ENCODE data around the gene B4GALNT4.
"Not testable (repeated sequence)": the region's sequence is repeated elsewhere in the genome, so short reads cannot be mapped to it uniquely, and the experiment has no call there.

The B4GALNT4 gene, protein sequence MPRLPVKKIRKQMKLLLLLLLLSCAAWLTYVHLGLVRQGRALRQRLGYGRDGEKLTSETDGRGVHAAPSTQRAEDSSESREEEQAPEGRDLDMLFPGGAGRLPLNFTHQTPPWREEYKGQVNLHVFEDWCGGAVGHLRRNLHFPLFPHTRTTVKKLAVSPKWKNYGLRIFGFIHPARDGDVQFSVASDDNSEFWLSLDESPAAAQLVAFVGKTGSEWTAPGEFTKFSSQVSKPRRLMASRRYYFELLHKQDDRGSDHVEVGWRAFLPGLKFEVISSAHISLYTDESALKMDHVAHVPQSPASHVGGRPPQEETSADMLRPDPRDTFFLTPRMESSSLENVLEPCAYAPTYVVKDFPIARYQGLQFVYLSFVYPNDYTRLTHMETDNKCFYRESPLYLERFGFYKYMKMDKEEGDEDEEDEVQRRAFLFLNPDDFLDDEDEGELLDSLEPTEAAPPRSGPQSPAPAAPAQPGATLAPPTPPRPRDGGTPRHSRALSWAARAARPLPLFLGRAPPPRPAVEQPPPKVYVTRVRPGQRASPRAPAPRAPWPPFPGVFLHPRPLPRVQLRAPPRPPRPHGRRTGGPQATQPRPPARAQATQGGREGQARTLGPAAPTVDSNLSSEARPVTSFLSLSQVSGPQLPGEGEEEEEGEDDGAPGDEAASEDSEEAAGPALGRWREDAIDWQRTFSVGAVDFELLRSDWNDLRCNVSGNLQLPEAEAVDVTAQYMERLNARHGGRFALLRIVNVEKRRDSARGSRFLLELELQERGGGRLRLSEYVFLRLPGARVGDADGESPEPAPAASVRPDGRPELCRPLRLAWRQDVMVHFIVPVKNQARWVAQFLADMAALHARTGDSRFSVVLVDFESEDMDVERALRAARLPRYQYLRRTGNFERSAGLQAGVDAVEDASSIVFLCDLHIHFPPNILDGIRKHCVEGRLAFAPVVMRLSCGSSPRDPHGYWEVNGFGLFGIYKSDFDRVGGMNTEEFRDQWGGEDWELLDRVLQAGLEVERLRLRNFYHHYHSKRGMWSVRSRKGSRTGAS

DNA sequence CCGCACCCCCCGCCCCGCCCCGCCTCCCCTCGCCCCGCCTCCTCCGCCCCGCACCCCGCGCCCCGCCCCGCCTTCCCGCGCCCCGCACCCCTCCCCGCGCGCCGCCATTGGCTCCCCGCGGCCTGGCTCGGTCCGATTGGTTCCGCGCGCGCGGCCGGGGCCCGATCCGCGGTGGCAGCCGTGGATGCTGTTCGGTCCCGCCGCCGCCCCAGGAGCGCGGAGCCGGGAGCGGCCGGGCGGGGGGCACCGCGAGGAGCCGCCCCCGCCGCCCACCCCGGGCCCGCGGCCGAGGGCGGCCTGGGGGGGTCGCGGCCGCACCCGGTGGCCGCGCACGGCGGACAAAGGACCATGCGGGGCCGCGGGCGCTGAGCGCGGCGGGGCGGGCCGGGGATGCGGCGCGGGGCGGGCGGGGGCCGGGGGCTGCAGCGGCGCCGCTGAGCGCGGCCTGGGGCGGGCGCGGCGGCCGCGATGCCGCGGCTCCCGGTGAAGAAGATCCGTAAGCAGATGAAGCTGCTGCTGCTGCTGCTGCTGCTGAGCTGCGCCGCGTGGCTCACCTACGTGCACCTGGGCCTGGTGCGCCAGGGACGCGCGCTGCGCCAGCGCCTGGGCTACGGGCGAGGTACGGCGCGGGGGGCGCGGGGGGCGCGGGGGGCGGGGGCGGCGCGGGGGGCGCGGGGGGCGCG lies at the start of gene B4GALNT4:
B4GALNT4 (plus strand) TSS at position 164 of the 683 bp plus-strand sequence; CDS start at position 469, 305 bp downstream.
- no peaks in the 10 kb centered on the region for H3K9me3 ChIP-seq (ENCODE audit: insufficient read depth, low read depth, low read length)
- H3K27ac ChIP-seq (ENCODE audit: low read length): peak within 1 kb of the TSS; percentile 76
- peak within 1 kb of the TSS; percentile 80 for H3K4me3 ChIP-seq (ENCODE audit: low read length)
- no peaks in the 10 kb centered on the region for H3K27me3 ChIP-seq (ENCODE audit: insufficient read depth, low read length)
- H3K9ac ChIP-seq (ENCODE audit: low read depth, low read length): peak within 1 kb of the TSS; percentile 86
- peaks cover 26% of the 10 kb centered on the region for H3K36me3 ChIP-seq (ENCODE audit: insufficient read depth, low read depth, low read length)
- peaks cover 7% of the 10 kb centered on the region; the same call in 1 of the 2 replicates for H3K4me1 ChIP-seq (ENCODE audit: insufficient read depth, low read length)

DNA sequence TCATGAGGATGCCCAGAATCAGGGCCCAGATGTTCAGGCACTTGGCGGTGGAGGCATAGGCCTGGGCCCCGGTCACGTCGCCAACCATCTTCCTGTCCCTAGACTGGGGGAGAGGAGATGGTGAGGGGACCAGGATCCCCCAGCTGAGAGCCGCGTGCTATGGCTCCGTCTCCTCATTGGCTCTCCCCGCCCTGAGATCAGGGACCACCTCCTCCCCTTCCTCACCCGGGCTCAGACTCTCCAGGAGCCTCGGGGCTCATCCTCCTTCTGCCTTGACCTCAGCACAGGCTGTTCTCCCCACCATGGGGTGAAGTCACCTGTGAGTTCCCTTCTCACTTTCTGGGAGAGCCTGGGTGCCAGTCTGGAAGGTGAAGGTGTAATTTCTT lies 49.4 kb upstream of the B4GALNT4 start:
- H3K9me3 ChIP-seq (ENCODE audit: insufficient read depth, low read depth, low read length); H3K36me3 ChIP-seq (ENCODE audit: insufficient read depth, low read depth, low read length); H3K27ac ChIP-seq (ENCODE audit: low read length): not testable (repeated sequence)
- peak overlapping the region; percentile 76; the same call in 1 of the 2 replicates for H3K9ac ChIP-seq (ENCODE audit: low read depth, low read length)
- peaks cover 23% of the 10 kb centered on the region for H3K4me1 ChIP-seq (ENCODE audit: insufficient read depth, low read length)
- H3K27me3 ChIP-seq (ENCODE audit: insufficient read depth, low read length): peaks cover 29% of the 10 kb centered on the region
- H3K4me3 ChIP-seq (ENCODE audit: low read length): peak overlapping the region; percentile 78

DNA sequence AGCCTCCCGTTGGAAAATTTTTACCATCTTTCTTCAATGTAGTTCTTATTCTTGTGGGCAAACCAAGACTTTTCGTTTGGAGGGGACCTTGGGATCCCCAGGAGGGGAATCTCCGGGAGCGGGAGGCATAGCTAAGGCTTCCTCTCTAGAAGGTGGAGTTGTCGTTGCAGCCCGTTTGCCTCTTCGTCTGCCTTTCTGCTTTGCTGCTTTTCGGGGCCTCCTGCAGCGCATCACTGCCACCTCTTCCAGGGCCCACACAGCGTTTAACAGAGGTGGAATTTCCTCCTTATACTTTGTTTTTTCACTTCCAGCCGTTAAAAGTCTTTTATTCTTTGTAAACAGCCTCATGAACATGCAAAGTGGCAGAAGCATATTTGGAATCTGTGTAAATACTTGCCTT lies 45.1 kb upstream of the B4GALNT4 start:
- Histone ChIP-seq H3K4me3 (ENCODE audit: low read length) (no peak overlapping the region), H3K4me1 (ENCODE audit: insufficient read depth, low read length) (peaks cover 5% of the 10 kb centered on the region; the same call in 1 of the 2 replicates), H3K9ac (ENCODE audit: low read depth, low read length) (no peak overlapping the region), H3K9me3 (ENCODE audit: insufficient read depth, low read depth, low read length) (no peaks in the 10 kb centered on the region), H3K27me3 (ENCODE audit: insufficient read depth, low read length) (no peaks in the 10 kb centered on the region), H3K36me3 (ENCODE audit: insufficient read depth, low read depth, low read length) (no peaks in the 10 kb centered on the region), H3K27ac (ENCODE audit: low read length) (no peak overlapping the region)

DNA sequence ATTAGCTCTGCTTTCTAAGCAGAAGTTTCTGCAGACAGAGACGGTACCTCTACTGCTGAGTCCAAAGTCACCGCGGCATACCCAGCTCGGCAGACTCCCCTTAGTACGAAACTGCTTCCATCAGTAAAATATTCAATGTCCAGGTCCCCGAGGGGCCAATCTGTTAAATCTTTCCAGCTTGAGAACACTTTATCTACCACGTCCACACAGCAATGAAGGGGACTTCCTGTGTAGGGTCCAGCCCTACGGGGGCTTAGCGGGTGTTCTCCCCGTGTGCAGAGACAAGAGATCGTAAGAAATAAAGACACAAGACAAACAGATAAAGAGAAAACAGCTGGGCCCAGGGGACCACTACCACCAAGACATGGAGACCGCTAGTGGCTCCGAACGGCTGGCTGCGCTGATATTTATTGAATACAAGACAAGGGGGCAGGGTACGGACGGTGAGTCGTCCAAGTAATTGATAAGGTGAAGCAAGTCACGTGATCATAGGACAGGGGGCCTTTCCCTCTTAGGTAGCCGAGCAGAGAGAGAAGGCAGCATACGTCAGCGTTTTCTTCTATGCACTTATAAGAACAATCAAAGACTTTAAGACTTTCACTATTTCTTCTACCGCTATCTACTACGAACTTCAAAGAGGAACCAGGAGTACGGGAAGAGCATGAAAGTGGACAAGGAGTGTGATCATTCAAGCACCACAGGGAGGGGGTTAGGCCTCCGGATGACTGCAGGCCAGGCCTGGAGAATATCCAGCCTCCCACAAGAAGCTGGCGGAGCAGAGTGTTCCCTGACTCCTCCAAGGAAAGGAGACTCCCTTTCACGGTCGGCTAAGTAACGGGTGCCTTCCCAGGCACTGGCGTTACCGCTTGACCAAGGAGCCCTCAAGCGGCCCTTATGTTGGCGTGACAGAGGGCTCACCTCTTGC lies 44.4 kb upstream of the B4GALNT4 start:
- H3K27ac ChIP-seq (ENCODE audit: low read length); H3K9ac ChIP-seq (ENCODE audit: low read depth, low read length): not testable (repeated sequence)

DNA sequence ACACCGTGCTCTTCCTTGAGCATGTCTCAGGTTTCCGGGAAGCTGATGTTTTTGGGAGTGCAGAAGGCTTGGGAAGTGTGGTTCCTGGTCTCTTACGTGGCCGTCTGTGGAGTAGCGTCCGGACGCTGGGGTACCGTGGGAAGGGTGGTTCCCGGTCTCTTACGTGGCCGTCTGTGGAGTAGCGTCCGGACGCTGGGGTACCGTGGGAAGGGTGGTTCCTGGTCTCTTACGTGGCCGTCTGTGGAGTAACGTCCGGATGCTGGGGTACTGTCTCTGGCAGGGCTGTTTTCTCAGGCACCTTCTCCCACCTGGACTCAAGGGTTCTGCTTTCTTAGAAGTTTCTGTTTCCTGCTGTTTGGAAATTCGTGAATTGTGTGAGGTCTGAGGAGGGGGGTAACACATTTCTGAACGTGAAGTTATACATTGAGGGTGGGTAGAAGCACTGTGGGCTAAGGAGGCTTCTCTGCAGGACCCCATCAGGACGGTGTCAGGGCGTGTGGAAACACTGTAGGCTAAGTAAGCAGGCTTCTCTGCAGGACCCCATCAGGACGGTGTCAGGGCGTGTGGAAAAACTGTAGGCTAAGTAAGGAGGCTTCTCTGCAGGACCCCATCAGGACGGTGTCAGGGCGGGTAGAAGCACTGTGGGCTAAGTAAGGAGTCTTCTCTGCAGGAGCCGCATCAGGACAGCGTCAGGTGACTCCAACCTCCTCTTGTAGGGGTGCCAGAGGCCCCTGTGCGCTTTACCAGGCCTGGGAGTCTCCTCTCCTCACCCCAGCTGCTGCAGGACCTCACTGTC lies 43.3 kb upstream of the B4GALNT4 start:
- Histone ChIP-seq H3K9ac (ENCODE audit: low read depth, low read length) (no peak overlapping the region; the same call in 1 of the 2 replicates), H3K27ac (ENCODE audit: low read length) (no peak overlapping the region)

More for the DNA sequence above, 44.4 kb upstream of the B4GALNT4 start:
- H3K9me3 ChIP-seq (ENCODE audit: insufficient read depth, low read depth, low read length); H3K27me3 ChIP-seq (ENCODE audit: insufficient read depth, low read length); H3K4me3 ChIP-seq (ENCODE audit: low read length); H3K36me3 ChIP-seq (ENCODE audit: insufficient read depth, low read depth, low read length); H3K4me1 ChIP-seq (ENCODE audit: insufficient read depth, low read length): not testable (repeated sequence)

DNA sequence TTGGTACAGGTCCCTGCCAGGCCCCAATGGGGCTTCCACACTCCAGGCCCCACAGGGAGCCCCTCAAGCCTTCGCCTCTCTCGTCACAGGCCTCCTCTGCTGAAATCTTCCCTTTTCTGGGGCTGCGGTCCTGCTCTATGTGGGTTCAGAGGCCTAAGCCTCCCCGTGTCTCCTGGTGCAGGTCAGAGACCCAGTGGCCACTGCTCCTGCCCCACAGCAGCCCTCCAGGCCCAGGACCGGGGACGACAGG lies 42.8 kb upstream of the B4GALNT4 start:
- no peaks in the 10 kb centered on the region for H3K27me3 ChIP-seq (ENCODE audit: insufficient read depth, low read length)
- H3K36me3 ChIP-seq (ENCODE audit: insufficient read depth, low read depth, low read length): no peaks in the 10 kb centered on the region
- H3K27ac ChIP-seq (ENCODE audit: low read length): no peak overlapping the region
- H3K9ac ChIP-seq (ENCODE audit: low read depth, low read length): no peak overlapping the region; the same call in 1 of the 2 replicates
- H3K9me3 ChIP-seq (ENCODE audit: insufficient read depth, low read depth, low read length): no peaks in the 10 kb centered on the region
- no peaks in the 10 kb centered on the region; the same call in 1 of the 2 replicates for H3K4me1 ChIP-seq (ENCODE audit: insufficient read depth, low read length)
- H3K4me3 ChIP-seq (ENCODE audit: low read length): no peak overlapping the region

More for the DNA sequence above, 43.3 kb upstream of the B4GALNT4 start:
- H3K9me3 ChIP-seq (ENCODE audit: insufficient read depth, low read depth, low read length): no peaks in the 10 kb centered on the region
- H3K4me3 ChIP-seq (ENCODE audit: low read length): no peak overlapping the region
- H3K4me1 ChIP-seq (ENCODE audit: insufficient read depth, low read length): no peaks in the 10 kb centered on the region; the same call in 1 of the 2 replicates
- H3K27me3 ChIP-seq (ENCODE audit: insufficient read depth, low read length): no peaks in the 10 kb centered on the region
- no peaks in the 10 kb centered on the region for H3K36me3 ChIP-seq (ENCODE audit: insufficient read depth, low read depth, low read length)

DNA sequence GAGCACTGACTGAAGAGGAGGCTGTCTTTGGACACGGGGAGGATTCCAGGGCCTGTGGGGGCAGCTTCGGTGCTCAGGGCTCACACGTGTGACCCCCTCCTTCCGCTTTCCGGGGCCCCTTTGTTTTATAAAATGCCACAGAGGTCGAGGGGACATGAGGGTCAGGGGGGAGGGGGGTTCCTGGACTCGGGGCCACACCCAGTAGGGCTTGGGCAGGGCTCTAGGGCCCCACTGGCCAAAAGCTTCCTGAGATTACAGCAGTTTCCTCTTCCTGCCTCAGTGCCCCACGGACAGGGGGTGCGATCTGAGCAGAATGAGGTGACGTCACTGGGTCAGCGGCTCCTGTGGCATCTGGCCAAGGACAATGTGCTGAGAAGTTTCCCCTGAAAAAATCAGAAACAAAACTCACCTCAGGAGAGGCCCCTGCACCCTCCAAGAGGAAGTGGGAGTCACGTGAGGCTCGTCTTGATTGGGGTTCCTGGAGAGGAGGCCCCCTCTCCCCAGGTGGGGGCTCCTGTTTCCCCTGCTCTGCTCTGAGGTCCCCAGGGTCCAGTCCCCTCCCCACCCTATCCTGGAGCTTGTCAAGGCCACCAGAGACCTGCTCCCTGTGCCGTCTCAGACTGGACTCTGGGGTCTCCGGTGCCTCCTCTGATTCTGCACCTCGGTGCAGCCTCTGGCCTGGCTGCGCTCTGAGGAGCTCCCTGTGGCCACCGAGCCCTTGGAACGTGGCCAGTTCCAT lies 42.3 kb upstream of the B4GALNT4 start:
- no peak overlapping the region for H3K4me3 ChIP-seq (ENCODE audit: low read length)

DNA sequence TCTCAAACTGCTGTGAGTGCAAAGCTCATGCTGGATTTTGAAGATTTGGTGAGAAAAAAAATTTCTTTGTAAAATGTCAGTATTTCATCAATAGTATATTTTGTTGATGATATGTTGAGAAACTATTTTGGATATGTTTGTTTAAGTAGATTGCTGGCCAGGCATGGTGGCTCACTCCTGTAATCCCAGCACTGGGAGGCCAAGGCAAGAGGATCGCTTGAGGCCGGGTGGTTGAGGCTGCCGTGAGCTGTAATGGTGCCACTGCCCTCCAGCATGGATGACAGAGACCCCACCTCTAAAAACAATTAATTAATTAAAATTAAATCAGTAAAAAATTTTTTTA lies 41.7 kb upstream of the B4GALNT4 start:
- no peak overlapping the region for H3K27ac ChIP-seq (ENCODE audit: low read length)
- H3K27me3 ChIP-seq (ENCODE audit: insufficient read depth, low read length): no peaks in the 10 kb centered on the region
- no peaks in the 10 kb centered on the region for H3K9me3 ChIP-seq (ENCODE audit: insufficient read depth, low read depth, low read length)
- H3K4me1 ChIP-seq (ENCODE audit: insufficient read depth, low read length): no peaks in the 10 kb centered on the region; the same call in 1 of the 2 replicates
- H3K4me3 ChIP-seq (ENCODE audit: low read length): no peak overlapping the region
- no peak overlapping the region for H3K9ac ChIP-seq (ENCODE audit: low read depth, low read length)
- no peaks in the 10 kb centered on the region for H3K36me3 ChIP-seq (ENCODE audit: insufficient read depth, low read depth, low read length)

More for the DNA sequence above, 42.3 kb upstream of the B4GALNT4 start:
- Histone ChIP-seq H3K36me3 (ENCODE audit: insufficient read depth, low read depth, low read length) (no peaks in the 10 kb centered on the region), H3K4me1 (ENCODE audit: insufficient read depth, low read length) (no peaks in the 10 kb centered on the region; the same call in 1 of the 2 replicates), H3K27ac (ENCODE audit: low read length) (no peak overlapping the region), H3K9me3 (ENCODE audit: insufficient read depth, low read depth, low read length) (no peaks in the 10 kb centered on the region), H3K27me3 (ENCODE audit: insufficient read depth, low read length) (no peaks in the 10 kb centered on the region), H3K9ac (ENCODE audit: low read depth, low read length) (no peak overlapping the region)

DNA sequence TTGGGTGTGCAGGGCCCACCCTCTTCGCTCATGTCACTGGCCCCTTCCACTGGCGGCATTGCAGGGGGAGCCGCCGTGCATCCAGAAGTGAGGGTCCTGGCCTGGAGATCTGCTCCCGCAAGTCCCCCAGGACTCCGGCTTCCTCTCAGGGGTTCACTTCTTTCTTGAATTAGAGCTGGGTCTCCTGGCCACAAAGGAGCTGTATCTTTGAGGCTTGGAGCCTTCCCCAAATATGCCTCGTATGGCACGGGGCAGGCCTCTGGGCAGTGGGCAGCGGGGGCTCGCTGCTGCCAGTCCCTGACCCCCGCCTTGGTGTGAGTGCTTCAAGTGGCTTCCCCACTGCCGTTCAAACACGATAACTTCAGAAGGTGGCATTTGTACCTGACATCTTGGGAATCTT lies 41.3 kb upstream of the B4GALNT4 start:
- no peaks in the 10 kb centered on the region; the same call in 1 of the 2 replicates for H3K4me1 ChIP-seq (ENCODE audit: insufficient read depth, low read length)
- H3K27me3 ChIP-seq (ENCODE audit: insufficient read depth, low read length): no peaks in the 10 kb centered on the region
- peaks cover 3% of the 10 kb centered on the region for H3K9me3 ChIP-seq (ENCODE audit: insufficient read depth, low read depth, low read length)
- H3K4me3 ChIP-seq (ENCODE audit: low read length): no peak overlapping the region
- H3K9ac ChIP-seq (ENCODE audit: low read depth, low read length): no peak overlapping the region
- no peaks in the 10 kb centered on the region for H3K36me3 ChIP-seq (ENCODE audit: insufficient read depth, low read depth, low read length)
- no peak overlapping the region for H3K27ac ChIP-seq (ENCODE audit: low read length)
